GM12891 (cell line): Measurements from ENCODE around the gene TOGARAM1.

Experiments used
- POLR2A ChIP-seq: IDR thresholded peaks from 2 replicates; pipeline ENCODE4 v1.6.1; 2011; ENCODE audit warnings: low read depth, low read length, control low read depth
- POLR2AphosphoS5 ChIP-seq: IDR thresholded peaks from 2 replicates; pipeline ENCODE4 v1.6.1; 2011; ENCODE audit warnings: low read depth, low read length, control low read depth
- POU2F2 ChIP-seq: IDR thresholded peaks from 2 replicates; pipeline ENCODE4 v1.6.1; 2011; ENCODE audit warnings: low read depth, mild to moderate bottlenecking, control low read depth, low read length, moderate library complexity
- TAF1 ChIP-seq: IDR thresholded peaks from 2 replicates; pipeline ENCODE4 v1.6.1; 2011; ENCODE audit warnings: low read depth, low read length, control low read depth

- TF ChIP-seq POLR2A (no peak), POLR2AphosphoS5 (no peak), TAF1 (no peak), POU2F2 (no peak)
Measured at GRCh38 chr14:44941591-44941990, 20.4 kb upstream of the TOGARAM1 start.
